Measurements from ENCODE around the gene MAPKAPK3.
A peak's percentile ranks its signal among the peaks of the same experiment; 100 is the strongest.
"Not testable (repeated sequence)": the region's sequence is repeated elsewhere in the genome, so short reads cannot be mapped to it uniquely, and the experiment has no call there.

MAPKAPK3 gene

GRCh38 chr3:50656417-50657195 is 39.7 kb downstream of the MAPKAPK3 start:
- DNase-seq (ENCODE audit: low read depth), result no peak

- DNase-seq (ENCODE audit: low read depth), result no peak
These were observed 40.5 kb downstream of the MAPKAPK3 start for GRCh38 chr3:50657407-50657806.

GRCh38 chr3:50657816-50658215 is 40.9 kb downstream of the MAPKAPK3 start:
- DNase-seq (ENCODE audit: low read depth), result no peak

- no peak for DNase-seq (ENCODE audit: low read depth)
These were observed 41.5 kb downstream of the MAPKAPK3 start for GRCh38 chr3:50658416-50658815.

GRCh38 chr3:50658831-50659230 is 41.9 kb downstream of the MAPKAPK3 start:
- no peak for DNase-seq (ENCODE audit: low read depth)

GRCh38 chr3:50660386-50660785 is 43.4 kb downstream of the MAPKAPK3 start:
- no peak for DNase-seq (ENCODE audit: low read depth)

- DNase-seq (ENCODE audit: low read depth), result no peak
These were observed 44.4 kb downstream of the MAPKAPK3 start for GRCh38 chr3:50661321-50661837.

- DNase-seq (ENCODE audit: low read depth), result no peak
These were observed 45.5 kb downstream of the MAPKAPK3 start for GRCh38 chr3:50662408-50662807.

- DNase-seq (ENCODE audit: low read depth), result no peak
These were observed 48.3 kb downstream of the MAPKAPK3 start for GRCh38 chr3:50665081-50665840.

- DNase-seq (ENCODE audit: low read depth), result not testable (repeated sequence)
These were observed 48.8 kb downstream of the MAPKAPK3 start for GRCh38 chr3:50665841-50666115.

GRCh38 chr3:50666837-50667236 is 49.9 kb downstream of the MAPKAPK3 start:
- no peak for DNase-seq (ENCODE audit: low read depth)

- DNase-seq (ENCODE audit: low read depth), result peak; percentile 57
These were observed 54.4 kb downstream of the MAPKAPK3 start for GRCh38 chr3:50671331-50671730.

GRCh38 chr3:50672656-50673055 is 55.7 kb downstream of the MAPKAPK3 start:
- no peak for DNase-seq (ENCODE audit: low read depth)

GRCh38 chr3:50673931-50674330 is 57.0 kb downstream of the MAPKAPK3 start:
- no peak for DNase-seq (ENCODE audit: low read depth)

GRCh38 chr3:50674349-50675178 is 57.6 kb downstream of the MAPKAPK3 start, which contains the start of gene DOCK3:
Gene DOCK3 (plus strand): TSS chr3:50674927. CDS start chr3:50675264, 337 bp downstream.
- no peak for DNase-seq (ENCODE audit: low read depth)

- no peak for DNase-seq (ENCODE audit: low read depth)
These were observed 58.5 kb downstream of the MAPKAPK3 start for GRCh38 chr3:50675179-50676030.

- no peak for DNase-seq (ENCODE audit: low read depth)
These were observed 59.2 kb downstream of the MAPKAPK3 start for GRCh38 chr3:50676031-50676705.

GRCh38 chr3:50687127-50687751 is 70.3 kb downstream of the MAPKAPK3 start:
- DNase-seq (ENCODE audit: low read depth), result no peak

- DNase-seq (ENCODE audit: low read depth), result no peak
These were observed 71.0 kb downstream of the MAPKAPK3 start for GRCh38 chr3:50687916-50688315.

- not testable (repeated sequence) for DNase-seq (ENCODE audit: low read depth)
These were observed 71.7 kb downstream of the MAPKAPK3 start for GRCh38 chr3:50688602-50689001.

Measured in non-pigmented ciliary epithelial cell (primary cell).